NCI-H2029 treated with DMSO at 0.1 percent for 48 hours (cell line): ENCODE measurements around the gene SUN2.

Source experiments
- DNase-seq: peaks from one replicate; lab custom pipeline; 2025; lab: John Stamatoyannopoulos, UW

SUN2 gene

GRCh38 chr22:38716271-38716670 is 39.5 kb downstream of the SUN2 start:
- no peak for DNase-seq

- DNase-seq = no peak
Measured at GRCh38 chr22:38715852-38716251, 39.9 kb downstream of the SUN2 start.

DNA sequence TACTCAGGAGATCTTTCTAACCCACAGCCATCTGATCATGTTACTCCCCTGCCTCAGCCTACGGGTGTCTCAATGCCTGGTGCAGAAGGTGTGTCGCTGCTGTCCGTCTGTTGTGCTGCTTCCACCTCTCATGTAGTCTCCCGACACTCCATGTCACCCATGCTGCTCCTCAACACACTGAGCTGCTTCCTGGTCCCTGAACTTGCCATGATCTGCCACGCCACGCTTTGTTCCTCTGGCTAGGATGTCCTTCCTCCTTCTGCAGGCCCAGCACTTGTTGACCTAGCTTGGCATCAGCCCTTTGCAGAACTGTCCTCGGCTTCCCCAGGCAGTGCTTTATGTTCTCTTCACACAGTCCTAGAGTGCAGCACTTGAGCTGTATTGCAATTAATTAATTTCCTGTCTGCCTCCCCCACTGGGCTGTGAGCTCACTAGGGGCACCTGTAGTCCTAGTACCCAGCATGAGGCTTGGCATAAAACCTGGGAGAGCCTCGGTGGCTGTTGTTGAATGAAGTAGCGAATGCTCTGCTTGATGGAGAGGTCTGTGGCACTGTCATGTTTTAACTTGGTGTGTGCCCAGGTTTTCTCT is 40.5 kb downstream of the SUN2 start:
- DNase-seq = peak; percentile 80

GRCh38 chr22:38713921-38714320 is 41.9 kb downstream of the SUN2 start:
- DNase-seq = no peak

DNA sequence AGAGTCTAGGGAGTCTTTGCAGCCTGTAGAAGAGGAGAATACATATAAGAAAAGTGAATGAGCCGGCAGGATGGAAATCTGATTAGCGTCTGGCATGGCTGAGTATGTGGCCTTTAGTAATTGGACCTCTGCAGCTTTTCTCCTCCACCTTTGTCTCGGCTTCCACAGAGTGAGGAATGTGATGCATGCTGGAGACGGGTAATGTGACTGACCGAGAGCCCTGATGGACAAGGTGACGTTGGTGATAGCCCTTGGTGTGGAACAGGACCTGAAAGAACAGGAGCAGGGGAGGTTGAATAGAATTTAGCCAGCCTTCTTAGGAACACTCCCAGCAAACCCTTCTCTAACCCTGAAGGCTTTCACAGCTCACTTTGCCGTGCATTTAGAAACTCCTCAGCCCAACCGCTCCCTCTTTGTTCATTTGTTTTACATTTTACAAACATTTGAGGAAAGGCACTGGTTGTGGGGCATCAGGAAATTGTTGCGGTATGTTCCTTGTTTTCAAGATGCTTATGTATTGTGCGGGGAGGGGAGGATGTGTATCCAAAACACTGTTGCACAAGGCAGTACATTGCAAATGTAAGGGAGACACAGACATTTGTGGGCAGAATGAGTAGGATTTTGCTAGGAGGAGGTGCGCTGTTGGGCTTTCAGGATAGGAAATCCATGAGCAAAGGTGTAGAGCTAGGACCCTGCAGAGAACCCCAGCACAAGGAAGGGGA is 43.2 kb downstream of the SUN2 start:
- DNase-seq = no peak

GRCh38 chr22:38710866-38711265 is 44.9 kb downstream of the SUN2 start:
- DNase-seq = no peak

DNA sequence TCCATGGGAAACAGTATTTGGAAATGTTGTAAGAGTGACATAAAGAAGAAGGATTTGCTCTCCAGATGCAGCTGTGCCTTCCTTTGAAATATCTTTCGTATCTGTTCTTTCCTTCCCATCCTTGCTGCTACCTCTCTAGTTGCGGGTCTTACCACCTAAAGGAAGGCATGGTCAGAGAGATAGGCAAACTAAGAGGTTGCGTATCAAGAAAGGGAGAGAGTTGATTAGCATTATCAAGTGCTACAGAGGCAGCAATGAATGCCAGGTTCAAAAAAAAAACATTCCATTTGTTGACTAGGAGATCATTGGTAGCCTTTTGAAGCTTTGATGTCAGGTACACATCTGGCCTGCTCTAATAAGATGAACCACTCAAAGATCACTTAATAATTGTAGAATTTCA is 45.4 kb downstream of the SUN2 start:
- DNase-seq = no peak

DNA sequence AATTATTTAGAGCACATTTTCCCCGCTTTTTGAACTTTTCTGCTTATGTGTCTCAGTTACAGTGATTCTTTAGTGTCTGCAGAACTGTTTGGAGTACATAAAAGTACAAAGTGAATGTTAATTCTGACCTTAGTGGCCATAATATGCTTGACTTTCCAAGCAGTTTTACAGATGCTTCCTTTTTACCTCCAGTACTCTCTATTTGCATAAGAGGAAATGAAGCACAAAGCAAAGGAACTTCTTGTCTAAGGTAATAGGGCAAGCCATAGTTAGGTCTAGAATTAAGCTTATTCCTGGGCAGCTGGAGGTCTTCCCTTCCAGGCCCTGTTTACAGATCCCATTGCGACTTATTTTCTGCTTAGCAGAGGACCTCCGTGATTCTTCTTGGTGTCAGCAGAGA is 46.5 kb downstream of the SUN2 start:
- no peak for DNase-seq

GRCh38 chr22:38707984-38708383 is 47.8 kb downstream of the SUN2 start:
- DNase-seq = no peak

GRCh38 chr22:38707346-38707745 is 48.5 kb downstream of the SUN2 start:
- DNase-seq = no peak

- no peak for DNase-seq
Measured at GRCh38 chr22:38706901-38707195, 49.0 kb downstream of the SUN2 start.

DNA sequence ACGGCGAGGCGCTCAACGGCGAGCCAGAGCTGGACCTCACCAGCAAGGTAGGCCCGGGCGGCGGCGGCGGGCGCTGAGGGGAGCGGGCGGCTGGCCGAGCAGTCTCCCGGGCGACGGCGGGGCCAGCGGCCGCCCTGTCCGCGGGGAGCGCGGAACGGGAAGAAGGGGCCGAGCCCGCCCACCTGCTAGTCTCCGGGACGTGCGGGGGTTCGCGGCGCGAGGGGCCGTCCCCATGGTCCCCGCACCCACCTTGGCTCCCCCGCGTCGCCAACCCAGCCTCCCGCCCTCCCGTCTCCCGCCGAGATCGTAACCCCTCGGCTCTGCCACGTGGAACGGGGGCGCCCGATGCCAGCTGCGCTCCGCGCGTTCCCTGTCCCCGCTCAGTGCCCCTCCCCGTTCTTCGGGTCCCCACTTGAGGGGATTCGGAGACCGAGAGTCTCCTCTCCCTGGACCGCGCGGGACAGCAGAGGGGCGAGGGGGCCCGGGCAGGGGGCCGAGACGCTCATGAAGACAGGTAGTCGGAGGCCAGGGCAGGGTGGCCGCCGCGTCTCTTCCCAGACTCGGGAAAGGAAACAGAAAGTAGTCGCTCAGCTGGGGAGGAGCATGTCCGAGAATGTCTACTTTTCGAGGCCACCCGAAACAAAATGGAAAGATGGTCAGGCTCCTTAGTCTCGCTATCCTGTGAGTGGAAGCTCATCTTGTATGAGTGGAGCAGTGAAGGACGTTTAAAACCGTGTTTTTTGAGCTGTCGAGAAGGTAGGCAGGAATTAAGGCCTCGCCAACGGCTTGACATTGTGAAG is 49.5 kb downstream of the SUN2 start:
- DNase-seq = no peak

GRCh38 chr22:38705235-38706100 is 50.3 kb downstream of the SUN2 start, which contains the start of gene GTPBP1:
Gene GTPBP1, plus strand, starts transcription at chr22:38705944. Its CDS starts 12 bp downstream, at chr22:38705956.
- peak; percentile 99 for DNase-seq

DNA sequence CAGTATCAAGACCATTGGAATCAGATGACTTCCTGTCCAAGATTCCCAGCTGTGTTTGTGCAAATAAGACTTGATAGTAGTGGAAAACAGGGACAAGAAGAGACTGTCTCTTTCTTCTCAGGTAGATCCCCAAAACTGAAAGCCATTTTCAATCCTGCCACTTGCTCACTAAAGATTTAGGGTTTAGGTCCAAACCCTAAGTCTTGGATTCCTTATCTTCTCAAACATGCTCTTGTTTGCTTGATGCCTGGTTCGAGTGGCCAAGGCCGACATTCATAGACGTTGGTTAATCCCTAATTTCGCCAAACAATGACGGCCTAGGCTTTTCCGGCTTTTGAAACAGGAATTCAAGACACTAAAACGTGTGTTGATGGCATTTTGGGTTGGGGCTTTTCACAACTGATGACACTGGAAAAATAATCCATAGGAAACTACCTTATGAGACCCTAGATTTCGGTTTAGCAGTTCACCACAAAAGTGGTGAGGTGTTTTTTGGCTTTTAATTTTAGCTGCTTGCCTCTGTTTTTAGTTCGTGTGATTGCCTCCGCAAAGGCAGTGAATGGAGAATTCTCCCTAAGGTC is 51.1 kb downstream of the SUN2 start:
- DNase-seq = no peak

DNA sequence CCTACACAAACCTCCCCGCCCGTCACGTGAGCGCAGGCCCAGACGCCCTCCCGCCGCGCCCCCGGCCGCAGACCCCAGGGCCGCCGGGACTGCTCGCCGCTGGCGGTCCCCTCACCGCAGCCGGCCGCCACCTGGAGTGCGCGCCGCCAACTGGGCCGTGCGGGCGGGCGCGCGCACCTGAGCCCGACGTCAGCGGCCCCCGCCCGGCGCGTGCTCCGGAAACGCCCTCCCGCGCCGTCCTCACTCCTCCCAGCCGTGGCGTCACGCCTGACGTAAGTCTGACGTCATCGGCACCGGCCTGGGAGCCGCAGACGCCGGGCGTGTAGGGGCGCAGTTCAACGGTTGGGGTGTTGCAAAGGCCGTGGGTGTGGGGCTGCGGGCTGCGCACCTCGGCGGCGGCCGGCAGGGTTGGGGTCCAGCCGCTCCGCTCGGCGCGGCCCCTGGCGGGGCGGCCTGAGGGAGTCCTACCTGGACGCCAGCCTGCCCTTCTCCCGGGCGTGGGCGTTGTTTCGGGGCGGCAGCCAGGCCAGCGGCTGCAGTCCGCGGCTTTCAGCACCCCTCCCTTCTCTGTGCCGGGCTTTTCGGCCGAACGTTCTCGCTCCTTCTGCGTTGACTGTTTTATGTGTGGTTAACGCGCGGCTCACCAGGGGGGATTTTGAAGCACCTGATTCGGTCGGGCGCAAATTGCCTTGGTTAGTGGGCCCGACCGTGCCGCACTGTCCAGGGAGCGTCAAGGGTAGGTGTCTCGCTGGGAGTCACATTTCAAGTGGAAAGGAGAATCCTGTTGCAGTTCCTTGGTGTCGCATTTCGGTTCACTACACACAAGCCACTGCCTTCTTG is 54.8 kb downstream of the SUN2 start, which contains the start of gene JOSD1:
TSS of gene JOSD1 (minus strand) at position 155 of the 840 bp plus-strand sequence. CDS start 956 bp downstream, outside the sequence.
- peak; percentile 26 for DNase-seq

DNA sequence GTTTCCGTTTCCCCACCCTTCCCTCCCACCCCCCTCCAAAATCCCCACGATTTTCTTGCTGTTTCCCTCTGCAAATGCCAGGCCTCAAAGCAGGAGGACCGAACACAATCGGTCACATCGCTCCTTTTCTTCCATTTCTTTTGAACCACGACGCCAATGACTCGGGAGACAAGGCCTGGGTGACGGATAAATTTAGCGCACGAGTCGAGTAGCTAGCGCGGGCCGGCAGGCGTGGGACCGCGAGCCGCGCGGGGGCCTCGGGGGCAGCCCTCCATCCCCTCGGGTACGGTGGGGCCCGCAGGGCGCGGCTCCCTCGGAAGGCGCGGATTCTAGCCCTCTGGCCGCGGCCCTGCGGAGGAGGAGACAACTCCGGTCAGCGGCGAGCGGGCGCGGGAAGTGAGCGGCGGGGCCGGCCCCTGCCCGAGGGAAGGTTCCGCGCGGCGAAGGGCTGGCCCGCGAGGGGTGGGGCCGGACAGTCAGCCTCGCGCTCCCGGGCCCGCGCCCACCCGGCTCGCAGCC is 55.5 kb downstream of the SUN2 start:
- no peak for DNase-seq

DNA sequence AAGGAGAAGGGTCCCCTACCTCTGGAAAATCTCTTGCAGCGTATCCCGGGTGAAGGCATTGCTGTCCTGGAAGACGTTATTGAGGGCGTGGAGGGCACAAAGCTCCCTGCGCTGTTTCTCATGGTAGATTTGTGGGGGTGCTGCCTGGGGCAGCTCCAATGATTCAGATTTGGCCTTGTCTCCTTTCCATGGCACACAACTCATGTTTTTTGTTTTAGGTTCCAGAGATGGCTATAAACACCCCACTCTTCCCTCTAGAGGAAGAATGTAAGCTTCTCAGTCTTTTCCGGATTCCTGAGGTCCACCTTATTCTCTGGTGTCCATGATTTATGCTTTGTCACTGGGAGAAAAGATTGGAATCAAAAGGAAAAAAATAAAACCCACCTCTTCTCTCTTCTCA is 56.0 kb downstream of the SUN2 start:
- no peak for DNase-seq

DNA sequence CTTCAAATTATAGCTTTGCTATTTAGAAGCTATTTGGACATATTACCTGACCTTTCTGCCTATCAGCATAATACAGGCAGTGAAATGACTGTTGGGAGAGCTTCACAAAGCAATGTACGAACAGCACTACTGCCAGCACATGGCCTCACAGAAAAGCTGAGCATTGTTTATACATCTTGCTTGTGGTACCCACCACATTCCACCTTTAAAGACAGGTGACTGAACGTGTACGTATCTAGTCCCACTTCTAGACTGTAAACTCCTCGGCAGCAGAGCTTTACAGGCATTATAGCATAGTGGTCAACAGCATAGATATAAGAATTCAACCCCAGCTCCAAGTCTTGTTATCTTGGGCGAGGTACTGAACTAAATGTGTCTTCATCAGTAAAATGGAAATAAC is 56.7 kb downstream of the SUN2 start:
- DNase-seq = no peak

DNA sequence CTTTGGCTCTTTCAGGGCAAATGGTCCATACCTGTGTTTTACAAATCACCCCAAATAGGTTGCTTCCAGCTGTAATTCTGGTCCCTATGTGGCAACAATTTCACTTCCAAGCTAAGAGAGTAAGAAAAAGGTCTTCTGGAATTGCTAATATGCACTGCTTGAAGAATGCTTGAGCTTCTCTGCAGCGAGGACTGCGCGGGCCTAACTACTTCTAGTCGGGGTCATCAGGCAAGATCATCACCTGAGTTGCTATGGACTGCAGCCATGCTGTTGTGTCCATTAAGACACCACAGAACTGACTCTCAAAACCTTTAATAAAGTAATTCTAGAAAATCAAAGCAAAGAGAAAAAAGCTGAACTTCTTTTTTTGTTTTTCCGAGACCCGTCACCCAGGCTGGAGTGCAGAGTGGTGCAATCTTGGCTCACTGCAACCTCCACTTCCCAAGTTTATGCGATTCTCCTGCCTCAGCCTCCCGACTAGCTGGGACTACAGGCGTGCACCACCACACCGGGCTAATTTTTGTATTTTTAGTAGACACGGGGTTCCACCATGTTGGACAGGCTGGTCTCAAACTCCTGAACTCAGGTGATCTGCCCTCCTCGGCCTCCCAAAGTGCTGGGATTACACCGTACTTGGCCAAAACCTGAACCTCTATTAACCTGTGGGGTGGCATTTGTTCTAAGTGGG is 57.2 kb downstream of the SUN2 start:
- DNase-seq = no peak
